Fibroblast of lung (primary cell): ENCODE measurements around the gene NUP210.

Experiments
- CTCF ChIP-seq, 2 donors: IDR thresholded peaks in 1 of 2; conservative IDR thresholded peaks in 1 of 2; 1 replicate in 1 of 2; 2 replicates in 1 of 2; pipeline ENCODE4 v1.5.1; 2011 to 2012; ENCODE audit warnings: low read length in 2 of 2, control low read depth in 1 of 2, inconsistent platforms in 1 of 2, low read depth in 1 of 2, mild to moderate bottlenecking in 1 of 2
- EZH2 ChIP-seq: IDR thresholded peaks from 2 replicates; pipeline ENCODE4 v1.5.1; 2012; ENCODE audit warnings: low read length, control low read depth, mild to moderate bottlenecking; ENCODE audit errors: missing control alignments

- TF ChIP-seq CTCF (conservative IDR thresholded peaks at IDR 0.05 in 1 of 2, IDR thresholded peaks at IDR 0.05 in 1 of 2; ENCODE audit: low read depth in 1 of 2, low read length in 2 of 2) (no peak), EZH2 (no peak)
Measured at GRCh38 chr3:13364602-13365271, 55.4 kb downstream of the NUP210 start.
